Endothelial cell of umbilical vein (primary cell): ENCODE measurements around the gene GPBAR1. TPM values are rescaled to one million over a fixed set of nuclear protein-coding genes. Genes with fewer than 3 reads are reported as not detected.

ENCODE experiments used
- BruUV-seq: library from RNA; stranded (reverse); fragments of 400-500 nt; replicated peaks from 2 replicates; lab custom pipeline; 2021; lab: Mats Ljungman, UMichigan
- CTCF ChIA-PET: fragments of 300-600, 350-600 bp; sonication (Branson Sonifier 250); formaldehyde crosslinking; loops from one replicate; lab custom pipeline; 2021; ENCODE audit warnings: antibody characterized with exemption, inconsistent platforms; lab: Charles Lee
- POLR2A ChIA-PET: fragments of 300-600, 350-600 bp; sonication (Branson Sonifier 250); formaldehyde crosslinking; loops from one replicate; lab custom pipeline; 2021; ENCODE audit warnings: antibody characterized with exemption, inconsistent platforms; lab: Charles Lee
- DNase-seq: peaks from one replicate; pipeline ENCODE4 v3.0.0-alpha.2; 2011; ENCODE audit warnings: low read depth, low spot score
- FAIRE-seq: peaks from 2 replicates; lab custom pipeline; 2011; peaks lifted over from hg19 to GRCh38; lab: Jason Lieb, UNC
- H2AFZ ChIP-seq: 2 replicates; pipeline ENCODE4 v1.6.0; 2012; ENCODE audit warnings: low read depth, low read length, control low read depth, inconsistent platforms
- H3K27ac ChIP-seq: 2 replicates; pipeline ENCODE4 v1.5.1; 2011; ENCODE audit warnings: low read depth, mild to moderate bottlenecking, control low read depth, low read length, moderate library complexity; ENCODE audit not compliant: insufficient read depth
- H3K27me3 ChIP-seq, 2 experiments: 2 replicates each; pipeline versions ENCODE4 v1.6.0 to v1.6.1; 2011; ENCODE audit warnings: low read length in 2 of 2, mixed read lengths in 1 of 2; ENCODE audit not compliant: control insufficient read depth in 2 of 2, insufficient read depth in 2 of 2
- H3K36me3 ChIP-seq, 2 experiments: 2 replicates in 1 of 2; 3 replicates in 1 of 2; pipeline ENCODE4 v1.5.1; 2011; ENCODE audit warnings: low read length in 2 of 2, mild to moderate bottlenecking in 1 of 2, moderate library complexity in 1 of 2; ENCODE audit not compliant: control insufficient read depth in 2 of 2, insufficient read depth in 2 of 2; ENCODE audit errors: extremely low read depth in 1 of 2
- H3K4me1 ChIP-seq: 3 replicates; pipeline ENCODE4 v1.5.1; 2011; ENCODE audit warnings: mild to moderate bottlenecking, low read length; ENCODE audit not compliant: control insufficient read depth, insufficient read depth; ENCODE audit errors: extremely low read depth
- H3K4me2 ChIP-seq: 2 replicates; pipeline ENCODE4 v1.6.1; 2011; ENCODE audit warnings: low read length, control low read depth, mixed read lengths; ENCODE audit not compliant: insufficient read depth
- H3K4me3 ChIP-seq, 3 experiments: fragments of 200-600 bp in 1 of 3; sonication (generic), shearing (Covaris generic) in 1 of 3; replicated peaks in 1 of 3; 2 replicates each; pipeline ENCODE4 v1.5.1; 2011 to 2016; ENCODE audit warnings: control low read depth in 3 of 3, low read length in 3 of 3, mild to moderate bottlenecking in 2 of 3, inconsistent platforms in 1 of 3, low read depth in 1 of 3, moderate library complexity in 1 of 3; ENCODE audit not compliant: insufficient read depth in 1 of 3
- H3K79me2 ChIP-seq: 2 replicates; pipeline ENCODE4 v1.6.0; 2012; ENCODE audit warnings: low read length, inconsistent platforms; ENCODE audit not compliant: control insufficient read depth, insufficient read depth
- H3K9ac ChIP-seq: replicated peaks from 2 replicates; pipeline ENCODE3; 2011; ENCODE audit warnings: low read length, control low read depth; ENCODE audit not compliant: insufficient read depth; ENCODE audit errors: extremely low read depth
- H3K9me1 ChIP-seq: replicated peaks from 3 replicates; pipeline ENCODE4 v1.6.0; 2011; ENCODE audit warnings: mild to moderate bottlenecking, low read length; ENCODE audit not compliant: control insufficient read depth, insufficient read depth; ENCODE audit errors: extremely low read depth
- H3K9me3 ChIP-seq: replicated peaks from 2 replicates; pipeline ENCODE4 v1.5.1; 2012; ENCODE audit warnings: low read length, inconsistent platforms; ENCODE audit not compliant: control insufficient read depth, insufficient read depth
- H4K20me1 ChIP-seq: replicated peaks from 2 replicates; pipeline ENCODE3; 2011; ENCODE audit warnings: mild to moderate bottlenecking, low read length; ENCODE audit not compliant: control insufficient read depth, insufficient read depth; ENCODE audit errors: extremely low read depth
- CTCF ChIP-seq, 2 donors: IDR thresholded peaks; 1 replicate in 1 of 2; 2 replicates in 1 of 2; pipeline ENCODE4 v1.5.1; 2011; ENCODE audit warnings: low read length in 2 of 2, mild to moderate bottlenecking in 2 of 2, moderate library complexity in 2 of 2, control low read depth in 1 of 2, inconsistent platforms in 1 of 2, low read depth in 1 of 2; ENCODE audit not compliant: insufficient read depth in 1 of 2; ENCODE audit errors: extremely low read depth in 1 of 2
- EZH2 ChIP-seq: IDR thresholded peaks from 2 replicates; pipeline ENCODE4 v1.6.1; 2012; ENCODE audit warnings: borderline replicate concordance, low read depth, mild to moderate bottlenecking, moderate library complexity, low read length, inconsistent platforms; ENCODE audit not compliant: severe bottlenecking
- FOS ChIP-seq: IDR thresholded peaks from 2 replicates; pipeline ENCODE4 v1.6.1; 2011; ENCODE audit warnings: mild to moderate bottlenecking, low read length, moderate library complexity, borderline replicate concordance; ENCODE audit not compliant: insufficient read depth
- GATA2 ChIP-seq: IDR thresholded peaks from 2 replicates; pipeline ENCODE4 v1.7.0; 2011; ENCODE audit warnings: low read depth, mild to moderate bottlenecking, moderate library complexity, mixed read lengths, low read length; ENCODE audit not compliant: insufficient read length, insufficient read depth
- JUN ChIP-seq: IDR thresholded peaks from 2 replicates; pipeline ENCODE4 v1.6.1; 2011; ENCODE audit warnings: borderline replicate concordance, low read depth; ENCODE audit not compliant: insufficient read length, insufficient read depth
- MAX ChIP-seq: IDR thresholded peaks from 2 replicates; pipeline ENCODE4 v1.6.1; 2011; ENCODE audit not compliant: insufficient read depth, insufficient read length
- MYC ChIP-seq: IDR thresholded peaks from one replicate; pipeline ENCODE4 v1.6.1; 2011; ENCODE audit warnings: mild to moderate bottlenecking, low read depth, low read length
- POLR2A ChIP-seq: IDR thresholded peaks from 2 replicates; pipeline ENCODE4 v1.6.1; 2012; ENCODE audit warnings: low read depth, mild to moderate bottlenecking, control low read depth, low read length
- POLR2AphosphoS5 ChIP-seq: IDR thresholded peaks from 2 replicates; pipeline ENCODE4 v1.6.1; 2012; ENCODE audit warnings: low read depth, mild to moderate bottlenecking, control low read depth, low read length, moderate library complexity; ENCODE audit not compliant: insufficient read depth
- dilution Hi-C: fragments of 300-500 bp; cut with MboI; formaldehyde crosslinking; loops from one replicate; pipeline ENCODE4 v1.15.0; 2019; ENCODE audit warnings: low sequenced_read_pairs; ENCODE audit not compliant: extremely low pct_ligation_motif_present
- intact Hi-C: fragments of 100-400 bp; cut with micrococcal nuclease; formaldehyde crosslinking; loops from one replicate; pipeline ENCODE4 v1.10.0; 2022
- polyA plus RNA-seq, 4 experiments: library from polyadenylated mRNA; depleted of rRNA in 3 of 4; stranded (reverse) in 3 of 4; unstranded in 1 of 4; fragments of >200 nt; gene quantifications; 2 replicates each; pipeline versions ENCODE4 v1.2.1 to v1.2.3, GENCODE V29; 2011 to 2012; ENCODE audit warnings: missing spikeins in 1 of 4
- total RNA-seq: library from RNA; stranded (reverse); gene quantifications from 2 replicates; pipeline ENCODE4 v1.2.3, GENCODE V29; 2021

GPBAR1 gene
- total and polyA plus RNA-seq, 2 donors (not counting 3 experiments of a cell fraction or from before 2014, with no cell fraction given) = 0.14 to 0.75 TPM

- TF ChIP-seq MYC (no peak), JUN (no peak), FOS (no peak), EZH2 (no peak), POLR2A (no peak)
- Histone ChIP-seq H3K4me3 (no peak overlapping the region), H3K27me3 (no peaks in the 10 kb centered on the region), H3K4me1 (peaks cover 14% of the 10 kb centered on the region), H3K27ac (no peak overlapping the region), H3K9me3 (no peaks in the 10 kb centered on the region), H3K36me3 (peaks cover 19 to 59% of the 10 kb centered on the region in 2 experiments), H3K4me2 (no peak overlapping the region), H3K79me2 (peaks cover under 1% of the 10 kb centered on the region), H2AFZ (no peak overlapping the region), H4K20me1 (no peaks in the 10 kb centered on the region), H3K9ac (no peak overlapping the region), H3K9me1 (no peaks in the 10 kb centered on the region)
- dilution Hi-C loops (no loop called here), intact Hi-C loops (loop anchor here (5.0 kb wide), 1 partner anchor 373 kb away; no protein-coding TSS in a partner anchor)
- ChIA-PET POLR2A (no interaction called here), CTCF (interaction anchor here (0.6 to 7.0 kb wide), 5 partner anchors 12 to 126 kb away, joined by 3 to 99 read pairs (median 14); partner anchors contain the start of gene TMBIM1)
- TSS peak; percentile 10 for BruUV-seq
- FAIRE-seq = no peak
- no peak for DNase-seq
Measured at GRCh38 chr2:218274586-218274985, 13.8 kb downstream of the GPBAR1 start.

GRCh38 chr2:218275371-218276072, 14.7 kb downstream of the GPBAR1 start:
- intact Hi-C loops (no loop called here), dilution Hi-C loops (no loop called here)
- Histone ChIP-seq H4K20me1 (no peaks in the 10 kb centered on the region), H3K9ac (no peak overlapping the region), H3K4me2 (no peak overlapping the region), H3K9me1 (no peaks in the 10 kb centered on the region), H3K79me2 (no peaks in the 10 kb centered on the region), H3K27me3 (no peaks in the 10 kb centered on the region), H3K4me3 (no peak overlapping the region), H3K4me1 (peaks cover 14% of the 10 kb centered on the region), H3K36me3 (peaks cover 22 to 68% of the 10 kb centered on the region in 2 experiments), H3K27ac (no peak overlapping the region), H2AFZ (no peak overlapping the region), H3K9me3 (no peaks in the 10 kb centered on the region)
- TF ChIP-seq POLR2A = no peak
- no peak for TF ChIP-seq EZH2
- TF ChIP-seq MYC = no peak
- TF ChIP-seq MAX = no peak
- no peak for TF ChIP-seq CTCF (IDR thresholded peaks at IDR 0.05; ENCODE audit: extremely low read depth in 1 of 2, insufficient read depth in 1 of 2, low read depth in 1 of 2, low read length in 2 of 2)
- no peak for TF ChIP-seq FOS
- no peak for TF ChIP-seq GATA2
- no peak for TF ChIP-seq POLR2AphosphoS5
- TF ChIP-seq JUN = no peak
- DNase-seq (no peak), FAIRE-seq (no peak)
- no TSS peak for BruUV-seq
- POLR2A ChIA-PET = no interaction called here
- CTCF ChIA-PET = interaction anchor here (0.5 to 7.0 kb wide), 4 partner anchors 11 to 282 kb away, joined by 3 to 99 read pairs (median 32); partner anchors contain the start of gene TMBIM1
